ENCODE measurements around the gene TXNDC11. TPM values are rescaled to one million over a fixed set of nuclear protein-coding genes. Genes with fewer than 3 reads are reported as not detected.

The TXNDC11 gene
- total and polyA plus RNA-seq, 2 donors (not counting 3 experiments of a cell fraction or from before 2014, with no cell fraction given), result 42.5 to 66.0 TPM

DNA sequence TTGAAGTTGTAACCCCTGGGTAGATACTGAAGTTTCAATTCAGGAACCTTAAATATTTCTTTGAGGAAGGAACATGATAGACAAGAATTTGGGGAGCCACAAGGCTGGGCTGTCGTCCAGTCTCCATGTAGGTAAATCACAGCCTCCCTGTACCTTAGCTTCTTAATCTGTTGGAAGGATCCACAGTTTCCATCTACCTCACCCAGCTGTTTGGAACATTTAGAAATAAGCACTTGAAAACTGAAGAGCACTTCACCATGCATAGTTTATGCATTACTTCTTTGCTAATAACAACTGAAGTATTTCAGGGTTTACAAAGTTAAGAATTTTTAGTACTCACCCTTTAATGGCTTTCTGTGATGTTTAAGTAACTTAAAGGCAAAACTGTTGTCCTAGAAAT is 17.2 kb downstream of the TXNDC11 start:
- no peaks in the 10 kb centered on the region for H4K20me1 ChIP-seq (replicated peaks; ENCODE audit: control insufficient read depth, extremely low read depth, insufficient read depth, low read length)
- POLR2A ChIA-PET, result no interaction called here
- CTCF ChIA-PET, result interaction anchor here (1.4 kb wide), 1 partner anchor 318 kb away, joined by 3 read pairs; no protein-coding TSS in a partner anchor
- no peaks in the 10 kb centered on the region for H3K4me1 ChIP-seq (ENCODE audit: control insufficient read depth, extremely low read depth, insufficient read depth, low read length)
- dilution Hi-C loops (cut with MboI; ENCODE audit: extremely low pct_ligation_motif_present, low sequenced_read_pairs) (no loop called here), intact Hi-C loops (cut with micrococcal nuclease) (no loop called here)
- H3K4me3 ChIP-seq (replicated peaks in 1 of 3; ENCODE audit: insufficient read depth in 1 of 3, low read depth in 1 of 3, low read length in 3 of 3), result no peak overlapping the region
- H3K79me2 ChIP-seq (ENCODE audit: control insufficient read depth, insufficient read depth, low read length), result peaks cover 7% of the 10 kb centered on the region
- peaks cover 9 to 15% of the 10 kb centered on the region in 2 experiments for H3K36me3 ChIP-seq (ENCODE audit: control insufficient read depth in 2 of 2, extremely low read depth in 1 of 2, insufficient read depth in 2 of 2, low read length in 2 of 2)
- H3K27me3 ChIP-seq (ENCODE audit: control insufficient read depth in 2 of 2, insufficient read depth in 2 of 2, low read length in 2 of 2), result no peaks in the 10 kb centered on the region
- H3K9me1 ChIP-seq (replicated peaks; ENCODE audit: control insufficient read depth, extremely low read depth, insufficient read depth, low read length), result no peaks in the 10 kb centered on the region
- BruUV-seq (replicated peaks), result no TSS peak
- H2AFZ ChIP-seq (ENCODE audit: low read depth, low read length), result no peak overlapping the region
- DNase-seq (ENCODE audit: low read depth, low spot score) (no peak), FAIRE-seq (no peak)
- H3K4me2 ChIP-seq (ENCODE audit: insufficient read depth, low read length), result no peak overlapping the region
- TF ChIP-seq GATA2 (IDR thresholded peaks at IDR 0.05; ENCODE audit: insufficient read depth, insufficient read length, low read depth, low read length) (no peak), JUN (IDR thresholded peaks at IDR 0.05; ENCODE audit: borderline replicate concordance, insufficient read depth, insufficient read length, low read depth) (no peak), POLR2A (IDR thresholded peaks at IDR 0.05; ENCODE audit: low read depth, low read length) (no peak), POLR2AphosphoS5 (IDR thresholded peaks at IDR 0.05; ENCODE audit: insufficient read depth, low read depth, low read length) (no peak), MYC (IDR thresholded peaks at IDR 0.05; ENCODE audit: low read depth, low read length) (no peak), FOS (IDR thresholded peaks at IDR 0.05; ENCODE audit: borderline replicate concordance, insufficient read depth, low read length) (no peak), EZH2 (IDR thresholded peaks at IDR 0.05; ENCODE audit: borderline replicate concordance, low read depth, low read length, severe bottlenecking) (no peak)
- TF ChIP-seq, protein P1, sequence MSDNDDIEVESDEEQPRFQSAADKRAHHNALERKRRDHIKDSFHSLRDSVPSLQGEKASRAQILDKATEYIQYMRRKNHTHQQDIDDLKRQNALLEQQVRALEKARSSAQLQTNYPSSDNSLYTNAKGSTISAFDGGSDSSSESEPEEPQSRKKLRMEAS (IDR thresholded peaks at IDR 0.05; ENCODE audit: insufficient read depth, insufficient read length), result no peak
- TF ChIP-seq, protein P2, sequence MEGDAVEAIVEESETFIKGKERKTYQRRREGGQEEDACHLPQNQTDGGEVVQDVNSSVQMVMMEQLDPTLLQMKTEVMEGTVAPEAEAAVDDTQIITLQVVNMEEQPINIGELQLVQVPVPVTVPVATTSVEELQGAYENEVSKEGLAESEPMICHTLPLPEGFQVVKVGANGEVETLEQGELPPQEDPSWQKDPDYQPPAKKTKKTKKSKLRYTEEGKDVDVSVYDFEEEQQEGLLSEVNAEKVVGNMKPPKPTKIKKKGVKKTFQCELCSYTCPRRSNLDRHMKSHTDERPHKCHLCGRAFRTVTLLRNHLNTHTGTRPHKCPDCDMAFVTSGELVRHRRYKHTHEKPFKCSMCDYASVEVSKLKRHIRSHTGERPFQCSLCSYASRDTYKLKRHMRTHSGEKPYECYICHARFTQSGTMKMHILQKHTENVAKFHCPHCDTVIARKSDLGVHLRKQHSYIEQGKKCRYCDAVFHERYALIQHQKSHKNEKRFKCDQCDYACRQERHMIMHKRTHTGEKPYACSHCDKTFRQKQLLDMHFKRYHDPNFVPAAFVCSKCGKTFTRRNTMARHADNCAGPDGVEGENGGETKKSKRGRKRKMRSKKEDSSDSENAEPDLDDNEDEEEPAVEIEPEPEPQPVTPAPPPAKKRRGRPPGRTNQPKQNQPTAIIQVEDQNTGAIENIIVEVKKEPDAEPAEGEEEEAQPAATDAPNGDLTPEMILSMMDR (IDR thresholded peaks at IDR 0.05; ENCODE audit: extremely low read depth in 1 of 2, insufficient read depth in 1 of 2, low read depth in 1 of 2, low read length in 2 of 2), result no peak
- no peak overlapping the region for H3K27ac ChIP-seq (ENCODE audit: insufficient read depth, low read depth, low read length)
- no peaks in the 10 kb centered on the region for H3K9me3 ChIP-seq (replicated peaks; ENCODE audit: control insufficient read depth, insufficient read depth, low read length)
- H3K9ac ChIP-seq (replicated peaks; ENCODE audit: extremely low read depth, insufficient read depth, low read length), result no peak overlapping the region

Data from endothelial cell of umbilical vein (primary cell).